Uterus (tissue), 2 donors: Measurements from ENCODE around the gene GPT2.

Source experiments
- CTCF ChIP-seq, 4 experiments: fragments of 200-600 bp in 2 of 4; fragments of 450-650 bp in 2 of 4; sonication (generic) in 2 of 4; IDR thresholded peaks; one replicate each; pipeline ENCODE4 v1.5.1; 2016 to 2019; ENCODE audit warnings: antibody characterized with exemption in 4 of 4, mild to moderate bottlenecking in 2 of 4, moderate library complexity in 1 of 4
- POLR2A ChIP-seq, 2 donors: fragments of 450-650 bp; IDR thresholded peaks; one replicate each; pipeline ENCODE4 v1.6.1; 2016; ENCODE audit warnings: antibody characterized with exemption in 2 of 2, mild to moderate bottlenecking in 1 of 2, moderate library complexity in 1 of 2

- TF ChIP-seq CTCF (IDR thresholded peaks at IDR 0.05) (no peak), POLR2A (IDR thresholded peaks at IDR 0.05) (no peak)
These were observed 43.1 kb downstream of the GPT2 start for GRCh38 chr16:46927273-46927672.
